PC-3 (cell line): ENCODE measurements around the gene CRTC2.

Source experiments
- EZH2 ChIP-seq: fragments of 300-600 bp; sonication (generic); IDR thresholded peaks from one replicate; pipeline ENCODE4 v1.6.1; 2017; ENCODE audit warnings: antibody characterized with exemption, mild to moderate bottlenecking, low read length; ENCODE audit not compliant: unreplicated experiment
- TF ChIP-seq, protein P1 (sequence below): fragments of 300-600 bp; sonication (generic); conservative IDR thresholded peaks from 2 replicates; pipeline ENCODE4 v1.5.1; 2017; ENCODE audit warnings: antibody characterized with exemption, low read depth, mild to moderate bottlenecking, low read length

DNA sequence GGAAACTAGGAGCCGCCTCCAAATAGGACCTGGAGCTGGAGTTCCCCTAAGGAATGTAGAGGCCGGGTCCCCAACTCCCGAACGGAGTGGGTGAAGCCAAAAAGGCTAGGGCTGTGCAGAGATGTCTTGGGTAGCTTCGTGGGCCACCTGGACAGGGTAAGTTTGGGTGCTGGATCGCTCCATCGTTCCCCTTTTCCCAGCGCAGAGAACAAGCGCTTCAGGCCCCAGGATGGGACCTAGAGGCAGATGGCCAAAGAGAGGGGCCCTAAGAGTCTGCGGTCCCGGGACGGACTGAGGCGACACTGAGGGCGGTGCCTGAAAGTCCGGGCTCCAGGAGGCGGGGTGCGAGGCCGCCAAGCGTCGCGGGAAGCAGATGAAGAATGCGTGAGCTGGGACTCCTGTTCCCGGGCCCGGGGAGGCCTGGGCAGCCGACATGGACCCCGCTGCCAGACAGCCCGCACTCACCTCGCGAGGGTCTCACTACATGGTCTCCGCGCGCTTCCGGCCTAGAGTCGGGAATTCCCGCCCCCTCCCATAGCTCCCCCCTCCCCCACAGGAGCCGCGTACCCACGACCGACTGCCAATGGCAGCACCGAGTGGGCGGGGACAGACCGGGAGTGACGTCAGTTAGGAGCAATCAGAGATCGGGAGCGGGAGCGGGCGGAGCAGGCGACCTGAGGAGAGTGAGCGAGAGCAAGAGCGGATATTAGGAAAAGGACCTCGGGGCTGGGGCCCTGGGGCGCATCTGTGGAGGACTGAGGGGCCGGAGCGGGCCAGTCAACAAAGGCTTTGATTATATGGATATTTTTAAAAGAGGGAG, 4.8 kb upstream of the CRTC2 start, which contains the start of gene SLC39A1:
- TF ChIP-seq, protein P1, sequence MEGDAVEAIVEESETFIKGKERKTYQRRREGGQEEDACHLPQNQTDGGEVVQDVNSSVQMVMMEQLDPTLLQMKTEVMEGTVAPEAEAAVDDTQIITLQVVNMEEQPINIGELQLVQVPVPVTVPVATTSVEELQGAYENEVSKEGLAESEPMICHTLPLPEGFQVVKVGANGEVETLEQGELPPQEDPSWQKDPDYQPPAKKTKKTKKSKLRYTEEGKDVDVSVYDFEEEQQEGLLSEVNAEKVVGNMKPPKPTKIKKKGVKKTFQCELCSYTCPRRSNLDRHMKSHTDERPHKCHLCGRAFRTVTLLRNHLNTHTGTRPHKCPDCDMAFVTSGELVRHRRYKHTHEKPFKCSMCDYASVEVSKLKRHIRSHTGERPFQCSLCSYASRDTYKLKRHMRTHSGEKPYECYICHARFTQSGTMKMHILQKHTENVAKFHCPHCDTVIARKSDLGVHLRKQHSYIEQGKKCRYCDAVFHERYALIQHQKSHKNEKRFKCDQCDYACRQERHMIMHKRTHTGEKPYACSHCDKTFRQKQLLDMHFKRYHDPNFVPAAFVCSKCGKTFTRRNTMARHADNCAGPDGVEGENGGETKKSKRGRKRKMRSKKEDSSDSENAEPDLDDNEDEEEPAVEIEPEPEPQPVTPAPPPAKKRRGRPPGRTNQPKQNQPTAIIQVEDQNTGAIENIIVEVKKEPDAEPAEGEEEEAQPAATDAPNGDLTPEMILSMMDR = no peak
- no peak for TF ChIP-seq EZH2
